HG03025 (cell line): Measurements from ENCODE around the gene EIF5A.
A peak's percentile ranks its signal among the peaks of the same experiment; 100 is the strongest.

Experiments
- ATAC-seq: cut with Tn5 transposase; IDR thresholded peaks from one replicate; pipeline ENCODE4 v1.9.1; 2021; ENCODE audit warnings: mild to moderate bottlenecking, moderate library complexity; ENCODE audit not compliant: unreplicated experiment, low FRiP score

EIF5A gene

DNA sequence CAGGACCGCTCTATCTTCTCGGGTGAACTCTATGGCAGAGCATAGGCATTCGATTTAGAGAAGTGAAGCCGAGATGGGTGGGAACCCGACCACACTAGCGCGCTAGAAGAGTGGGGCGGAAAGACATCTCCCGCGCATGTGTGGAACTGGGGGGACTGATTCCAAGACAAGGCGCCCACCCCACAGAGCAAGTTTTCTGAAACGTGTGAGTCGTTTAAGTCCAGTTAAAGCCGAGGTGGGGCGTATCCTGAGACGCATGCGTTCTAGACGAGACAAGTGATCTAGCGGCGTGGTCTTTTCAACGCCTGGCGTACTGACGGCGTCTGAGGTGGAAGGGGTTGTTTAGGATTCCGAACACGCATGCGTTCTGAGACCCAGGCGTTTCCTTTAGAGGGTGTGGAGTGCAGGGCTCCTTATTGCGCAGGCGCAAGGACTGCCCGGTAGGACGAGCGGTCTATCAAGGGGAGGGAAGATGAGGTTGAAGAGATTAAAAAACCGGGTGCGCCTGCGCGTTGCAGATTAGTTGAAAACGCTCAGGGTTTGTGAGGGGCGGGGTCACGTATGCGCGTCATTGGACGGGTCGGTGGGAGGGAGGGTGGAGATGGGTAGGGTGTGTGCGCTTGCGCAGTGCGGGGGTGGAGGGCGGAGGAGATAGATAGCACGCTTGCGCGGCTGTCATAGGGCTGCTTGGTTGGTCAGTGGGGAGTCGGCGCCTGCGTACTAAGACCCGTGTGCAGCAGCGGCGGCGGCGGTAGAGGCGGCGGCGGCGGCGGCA is at the start of gene EIF5A:
EIF5A (plus strand) TSS at position 718 of the 775 bp plus-strand sequence. CDS start 2,008 bp downstream, outside the sequence.
- peak; percentile 58 for ATAC-seq

DNA sequence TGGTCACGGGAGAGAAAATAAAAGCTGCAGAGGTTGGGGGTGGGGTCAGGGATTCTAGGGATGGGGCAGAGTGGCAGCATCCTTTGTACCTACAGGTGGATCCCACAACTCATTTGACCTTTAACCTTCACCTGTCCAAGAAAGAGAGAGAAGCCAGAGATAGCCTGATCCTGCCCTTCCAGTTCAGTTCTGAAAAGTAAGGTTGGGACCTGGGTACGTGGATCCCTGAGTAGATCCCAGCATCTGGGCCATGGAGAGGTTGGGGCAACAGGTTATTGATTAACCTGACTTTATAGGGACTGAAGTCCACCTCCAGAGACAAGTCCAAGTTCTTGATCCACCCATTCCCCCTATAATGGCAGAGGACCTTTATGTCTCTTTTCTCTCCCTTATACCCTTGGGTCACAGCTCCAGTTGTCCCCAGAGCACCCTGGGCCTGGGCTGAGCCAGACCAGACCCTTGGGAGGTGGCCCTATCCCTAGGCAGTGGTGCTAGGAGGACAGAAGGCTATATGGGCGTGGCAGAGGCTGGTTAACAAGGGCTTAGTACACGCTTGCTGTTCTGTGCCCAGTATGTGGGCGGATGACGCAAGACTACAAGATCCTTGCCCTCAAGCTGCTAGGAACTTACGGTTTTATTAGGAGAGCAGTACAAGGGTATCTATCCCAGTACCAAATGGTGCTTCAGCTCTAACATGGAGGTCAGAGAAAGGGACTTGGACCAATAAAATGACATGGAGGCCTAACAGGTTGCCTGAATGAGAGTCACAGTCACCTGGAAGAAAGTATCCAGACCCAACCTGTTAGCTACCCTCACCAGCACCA is 48.5 kb upstream of the EIF5A start:
- no peak for ATAC-seq

DNA sequence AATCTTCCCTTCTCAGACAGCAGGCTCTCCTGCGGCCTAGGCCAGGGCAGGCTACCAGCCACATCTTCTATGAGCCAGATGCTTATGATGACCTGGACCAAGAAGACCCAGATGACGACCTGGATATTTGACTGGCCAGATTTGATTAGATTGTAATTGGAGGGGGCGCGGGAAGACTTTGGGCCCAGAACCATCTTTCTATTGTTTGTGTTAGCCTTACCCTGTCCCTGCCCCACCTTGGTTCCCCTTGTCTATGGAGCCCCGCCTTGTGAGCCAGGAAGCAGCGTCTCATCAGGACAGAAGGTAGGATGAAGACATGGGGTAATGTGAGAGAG is 47.9 kb upstream of the EIF5A start:
- ATAC-seq: no peak

DNA sequence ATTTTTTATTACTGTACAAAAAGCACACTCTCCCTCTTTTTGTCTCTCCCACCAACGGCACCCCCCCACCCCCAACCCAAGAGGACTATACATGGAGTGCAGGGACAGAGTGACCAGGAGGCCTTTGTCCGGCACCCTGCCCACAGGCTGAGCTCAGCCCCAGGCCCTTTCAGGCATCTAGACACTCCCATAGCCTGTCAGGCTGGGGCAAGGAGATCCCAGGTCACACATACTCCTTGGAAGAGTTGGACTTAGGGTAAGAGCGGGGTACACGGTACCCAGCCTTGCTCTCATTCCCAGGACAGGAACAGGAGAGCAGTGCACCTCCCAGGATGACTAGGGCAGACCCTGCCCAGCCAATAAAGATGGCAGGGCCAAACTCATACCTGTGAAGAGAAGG is 47.3 kb upstream of the EIF5A start:
- ATAC-seq: no peak

DNA sequence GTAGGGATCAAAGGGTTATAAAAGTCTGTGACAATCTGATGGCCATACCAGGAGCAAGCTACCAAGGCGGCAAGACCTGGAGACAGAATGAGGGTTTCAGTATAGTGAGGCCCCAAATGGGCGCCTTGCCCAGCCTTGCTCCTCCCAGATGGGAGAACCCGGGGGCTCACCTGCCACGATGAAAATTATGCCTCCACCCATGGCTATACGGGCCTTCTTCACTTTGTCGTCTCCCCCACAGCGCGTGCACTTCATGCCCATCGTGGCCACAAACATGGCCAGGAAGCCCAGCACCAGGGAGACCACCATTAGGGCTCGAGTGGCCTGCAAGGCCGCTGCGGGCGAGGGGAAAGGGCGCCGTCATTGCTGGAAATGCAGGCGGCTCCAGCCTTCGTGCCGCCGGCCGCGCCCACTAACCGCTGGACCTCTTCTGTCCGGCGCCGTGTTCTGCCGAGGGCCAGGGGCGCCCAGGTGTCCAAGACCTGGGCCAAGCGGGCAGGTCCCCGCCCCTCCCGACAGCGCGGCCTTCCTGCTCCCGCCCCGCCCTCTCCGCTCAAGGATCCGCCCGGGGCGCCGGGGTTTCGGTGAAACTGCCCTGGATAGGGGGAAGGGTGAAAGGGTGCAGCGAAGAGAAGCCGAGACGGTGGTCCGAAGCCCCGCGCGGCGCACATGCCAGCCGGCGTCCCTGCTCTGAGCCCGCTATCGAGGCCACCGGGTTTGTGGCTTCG is 46.6 kb upstream of the EIF5A start:
- ATAC-seq: no peak

DNA sequence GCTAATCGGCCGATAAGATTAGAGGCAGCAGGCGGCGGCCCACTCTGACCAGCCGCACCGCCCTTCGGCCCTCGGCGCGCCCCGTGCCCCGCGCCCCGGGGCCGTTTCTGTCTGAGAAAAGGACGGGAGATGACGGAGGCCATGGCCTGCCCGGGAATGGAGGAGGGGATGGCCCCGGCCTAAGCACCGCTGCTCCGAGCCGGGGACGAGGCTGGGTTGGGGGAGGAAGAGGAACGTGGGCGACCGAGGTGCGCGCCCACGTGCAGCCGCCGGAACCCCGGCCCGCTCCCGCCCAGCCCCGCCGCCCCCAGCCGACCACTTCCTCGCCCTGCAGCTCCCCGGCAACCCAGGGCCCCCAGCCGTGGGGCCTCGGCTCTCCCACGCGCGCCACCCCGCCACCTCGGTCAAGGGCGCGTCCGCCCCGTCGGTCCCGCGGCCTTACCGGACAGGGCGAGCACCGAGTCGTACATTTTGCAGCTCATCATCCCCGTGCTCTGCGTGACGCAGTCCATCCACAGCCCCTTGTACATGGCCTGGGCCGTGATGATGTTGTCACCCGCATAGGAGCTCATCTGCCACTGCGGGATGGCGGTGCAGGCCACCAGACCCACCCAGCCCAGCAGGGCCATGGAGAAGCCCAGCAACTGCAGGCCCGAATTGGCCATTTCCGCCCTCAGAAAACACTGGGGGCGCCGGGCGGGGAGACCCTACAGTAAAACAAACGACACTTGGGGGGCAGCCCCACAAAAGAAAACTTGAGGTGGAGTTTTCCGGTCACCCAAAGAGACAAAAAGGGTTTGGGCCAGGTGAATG is 45.8 kb upstream of the EIF5A start:
- no peak for ATAC-seq

DNA sequence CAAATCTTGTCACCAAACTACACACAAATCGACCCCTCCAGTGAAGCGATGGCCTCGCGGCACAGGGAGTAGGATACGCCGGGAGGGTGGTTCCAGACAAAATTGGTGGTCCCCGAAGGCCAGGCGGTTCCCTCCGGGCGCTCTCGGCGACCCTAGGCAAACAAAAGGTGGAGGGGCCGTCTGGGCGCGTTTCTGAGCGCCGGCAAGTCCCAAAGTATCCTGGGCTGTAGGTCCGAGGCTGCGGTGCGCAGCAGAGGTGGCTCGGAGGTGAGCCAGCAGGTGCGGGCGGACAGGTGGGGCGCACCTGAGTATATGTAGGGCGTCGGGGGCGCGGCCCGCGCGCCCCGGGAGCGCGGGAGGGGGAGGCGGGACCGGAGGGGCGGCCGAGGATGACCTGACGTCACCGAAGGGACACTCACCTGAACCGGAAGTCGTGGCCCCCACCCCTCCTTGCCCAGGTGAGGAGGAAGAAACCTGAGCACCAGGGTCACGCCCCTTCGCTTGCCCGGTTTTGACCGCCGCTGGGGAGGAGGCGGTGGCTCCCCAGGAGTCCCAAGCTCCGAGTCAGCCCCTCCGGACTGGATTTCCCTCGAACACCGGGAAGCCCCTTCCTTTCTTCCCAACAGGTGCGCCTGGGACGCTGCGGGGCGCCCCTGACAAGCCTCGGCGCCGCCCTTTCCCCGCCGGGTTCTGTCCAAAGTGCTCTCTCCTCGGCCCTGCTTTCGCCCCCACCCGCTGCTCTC is 45.1 kb upstream of the EIF5A start, which contains the start of gene CLDN7:
CLDN7 (minus strand) TSS at position 287 of the 743 bp plus-strand sequence. CDS start 435 bp downstream, outside the sequence.
- no peak for ATAC-seq

DNA sequence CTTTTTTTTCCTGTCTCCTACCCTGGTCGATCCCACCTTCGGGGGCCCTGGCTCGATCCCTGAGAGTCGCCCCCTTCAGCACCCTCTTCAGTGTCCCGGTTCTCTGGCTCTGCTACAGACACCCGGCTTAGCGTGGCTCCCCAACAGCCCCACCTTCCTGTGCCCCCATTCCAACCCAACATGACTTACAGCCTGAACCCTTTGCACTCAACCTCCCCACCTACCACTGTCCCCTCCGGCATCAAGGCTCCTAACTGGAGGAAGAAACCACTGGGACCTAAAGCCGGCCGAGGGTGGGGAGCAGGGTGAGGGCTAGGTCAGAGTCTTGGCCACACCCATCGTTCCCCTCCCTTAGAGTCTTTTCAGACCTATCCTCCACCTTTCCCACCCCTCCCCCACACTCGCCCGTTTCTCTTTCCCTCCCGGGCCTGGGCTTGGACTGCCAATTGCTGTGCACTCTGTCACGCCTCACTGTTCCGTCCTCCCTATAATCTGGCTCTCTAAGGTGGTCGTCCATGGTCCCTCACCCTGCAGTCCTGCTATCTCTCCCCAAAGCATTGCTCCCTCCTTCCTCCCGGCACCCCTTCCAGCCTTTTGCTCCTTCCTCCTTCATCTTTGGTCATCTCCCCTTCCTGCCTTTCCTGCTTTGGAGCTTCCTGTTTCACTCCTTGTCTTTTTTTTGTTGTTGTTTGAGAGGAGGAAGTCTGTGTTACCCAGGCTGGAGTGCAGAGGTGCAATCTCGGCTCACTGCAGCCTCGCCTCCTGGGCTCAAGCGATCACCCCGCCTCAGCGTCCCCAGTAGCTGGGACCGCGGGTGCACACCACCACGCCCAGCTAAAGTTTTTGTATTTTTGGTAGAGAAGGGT is 44.3 kb upstream of the EIF5A start:
- no peak for ATAC-seq

DNA sequence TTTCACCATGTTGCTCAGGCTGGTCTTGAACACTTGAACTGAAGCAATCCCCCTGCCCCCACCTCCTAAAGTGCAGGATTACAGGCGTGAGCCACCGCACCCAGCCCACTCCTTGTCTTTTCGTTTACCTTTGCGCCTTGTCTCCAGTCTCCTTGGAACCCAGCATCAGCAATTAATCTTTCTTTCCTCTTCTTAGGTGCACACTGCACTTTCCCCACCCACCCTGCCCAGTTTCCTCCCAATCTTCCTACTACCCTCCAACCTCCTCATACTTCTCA is 43.7 kb upstream of the EIF5A start:
- no peak for ATAC-seq

DNA sequence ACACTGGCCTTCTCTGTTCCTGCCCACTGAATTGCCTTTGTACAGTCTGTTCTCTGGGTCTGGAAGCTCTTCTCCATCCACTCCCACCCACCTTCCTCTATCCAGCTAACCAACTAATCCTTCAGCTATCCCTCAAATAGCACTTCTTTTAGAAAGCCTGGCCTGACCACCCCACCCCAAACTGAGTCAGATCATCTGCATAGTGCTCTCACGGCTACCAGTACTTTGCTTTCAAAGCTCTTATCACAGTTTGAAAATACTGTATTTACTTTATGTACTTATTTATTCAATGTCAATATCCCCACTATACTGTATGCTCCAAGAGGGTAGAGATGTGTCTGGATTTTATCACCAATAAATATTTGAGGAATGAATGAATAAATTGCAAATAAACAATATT is 40.6 kb upstream of the EIF5A start:
- ATAC-seq: no peak

DNA sequence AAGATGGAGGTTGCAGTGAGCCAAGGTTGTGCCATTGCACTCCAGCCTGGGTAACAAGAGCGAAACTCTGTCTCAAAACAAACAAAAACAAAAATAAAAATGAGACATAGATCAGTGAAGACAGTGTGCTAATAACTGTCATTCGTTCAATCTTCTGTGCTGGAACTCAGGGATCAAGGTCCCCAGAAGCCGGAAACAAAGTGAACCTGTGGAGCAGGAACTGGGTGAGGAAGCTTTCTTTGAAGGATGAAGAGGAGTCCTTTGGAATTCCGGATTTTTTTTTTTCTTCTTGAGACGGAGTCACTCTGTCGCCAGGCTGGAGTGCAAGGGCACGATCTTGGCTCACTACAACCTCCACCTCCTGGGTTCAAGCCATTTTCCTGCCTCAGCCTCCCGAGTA is 28.0 kb upstream of the EIF5A start:
- ATAC-seq: no peak

DNA sequence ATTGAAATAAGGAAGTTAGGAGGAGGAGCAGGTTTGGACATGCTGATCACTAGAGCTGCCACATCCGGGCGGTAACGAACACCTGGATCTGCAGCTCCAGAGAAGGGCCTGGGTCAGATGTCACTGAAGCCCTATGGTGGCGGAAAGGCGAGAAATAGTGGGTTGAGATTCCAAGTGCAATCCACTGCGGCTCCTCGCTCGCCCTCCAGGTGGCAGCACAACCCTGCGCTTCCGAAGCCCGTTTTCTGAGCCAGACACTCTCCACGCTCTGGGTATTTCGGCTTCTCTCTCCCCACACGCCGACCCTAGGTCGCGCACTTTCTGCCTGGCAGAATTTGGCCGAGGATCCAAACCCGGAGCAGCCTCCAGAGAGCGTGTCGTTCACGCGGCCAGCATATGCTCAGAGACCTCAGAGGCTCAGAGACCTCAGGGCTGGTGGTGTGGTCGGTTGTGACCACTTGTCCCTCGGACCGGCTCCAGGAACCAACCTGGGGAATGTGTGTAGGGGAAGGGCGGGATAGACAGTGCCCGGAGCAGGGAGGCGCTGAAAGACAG is 26.8 kb upstream of the EIF5A start:
- ATAC-seq: no peak

DNA sequence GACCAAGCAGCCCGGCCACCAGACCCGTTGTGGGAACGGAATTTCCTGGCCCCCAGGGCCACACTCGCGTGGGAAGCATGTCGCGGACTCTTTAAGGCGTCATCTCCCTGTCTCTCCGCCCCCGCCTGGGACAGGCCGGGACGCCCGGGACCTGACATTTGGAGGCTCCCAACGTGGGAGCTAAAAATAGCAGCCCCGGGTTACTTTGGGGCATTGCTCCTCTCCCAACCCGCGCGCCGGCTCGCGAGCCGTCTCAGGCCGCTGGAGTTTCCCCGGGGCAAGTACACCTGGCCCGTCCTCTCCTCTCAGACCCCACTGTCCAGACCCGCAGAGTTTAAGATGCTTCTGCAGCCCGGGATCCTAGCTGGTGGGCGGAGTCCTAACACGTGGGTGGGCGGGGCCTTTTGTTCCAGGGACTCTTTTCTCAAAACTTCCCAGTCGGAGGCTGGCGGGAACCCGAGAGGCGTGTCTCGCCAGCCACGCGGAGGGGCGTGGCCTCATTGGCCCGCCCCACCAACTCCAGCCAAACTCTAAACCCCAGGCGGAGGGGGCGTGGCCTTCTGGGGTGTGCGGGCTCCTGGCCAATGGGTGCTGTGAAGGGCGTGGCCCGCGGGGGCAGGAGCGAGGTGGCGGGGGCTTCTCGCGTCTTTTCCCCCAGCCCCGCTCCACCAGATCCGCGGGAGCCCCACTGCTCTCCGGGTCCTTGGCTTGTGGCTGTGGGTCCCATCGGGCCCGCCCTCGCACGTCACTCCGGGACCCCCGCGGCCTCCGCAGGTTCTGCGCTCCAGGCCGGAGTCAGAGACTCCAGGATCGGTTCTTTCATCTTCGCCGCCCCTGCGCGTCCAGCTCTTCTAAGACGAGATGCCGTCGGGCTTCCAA is 26.1 kb upstream of the EIF5A start, which contains the start of gene SLC2A4:
SLC2A4 (plus strand) TSS at position 645 of the 879 bp plus-strand sequence; CDS start at position 862, 217 bp downstream.
- ATAC-seq: peak; percentile 42

DNA sequence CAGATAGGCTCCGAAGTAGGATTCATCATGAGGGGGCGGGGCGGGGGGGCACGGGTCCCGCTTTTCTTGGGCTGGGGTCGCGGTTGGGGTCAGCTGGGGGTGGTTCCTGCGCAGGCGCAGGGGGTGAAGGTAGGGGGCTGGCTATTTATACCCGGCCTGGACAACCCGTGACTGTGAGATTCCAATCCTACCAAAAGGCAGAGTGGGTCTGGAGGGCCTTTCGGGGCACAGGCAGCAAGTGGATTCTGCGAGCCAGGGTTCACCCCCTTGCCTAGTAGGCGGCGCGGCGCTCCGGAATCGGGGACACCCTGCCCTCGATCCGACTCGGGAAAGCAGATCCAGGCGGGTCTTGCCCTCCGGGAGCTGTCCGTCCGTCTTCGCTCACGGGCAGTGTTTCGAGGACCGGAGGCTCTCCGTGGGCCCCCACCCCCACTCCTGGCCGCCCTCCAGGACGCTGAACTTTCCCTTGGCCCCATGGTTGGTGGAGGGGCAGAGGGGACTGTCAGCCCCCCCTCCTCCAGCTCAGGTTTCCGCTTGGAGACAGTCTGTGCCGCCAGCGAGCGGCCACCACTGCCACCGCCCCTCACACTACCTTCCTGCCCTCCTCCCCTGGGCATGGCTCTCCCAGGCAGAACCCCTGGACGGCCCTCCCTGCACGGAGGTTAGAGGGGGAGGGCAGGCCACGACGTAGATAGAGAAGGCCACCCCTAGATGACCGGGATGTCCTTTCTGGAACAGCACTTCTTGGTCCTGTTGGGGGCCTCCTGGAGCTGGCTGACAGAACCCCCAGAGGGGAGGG is 25.3 kb upstream of the EIF5A start:
- no peak for ATAC-seq

DNA sequence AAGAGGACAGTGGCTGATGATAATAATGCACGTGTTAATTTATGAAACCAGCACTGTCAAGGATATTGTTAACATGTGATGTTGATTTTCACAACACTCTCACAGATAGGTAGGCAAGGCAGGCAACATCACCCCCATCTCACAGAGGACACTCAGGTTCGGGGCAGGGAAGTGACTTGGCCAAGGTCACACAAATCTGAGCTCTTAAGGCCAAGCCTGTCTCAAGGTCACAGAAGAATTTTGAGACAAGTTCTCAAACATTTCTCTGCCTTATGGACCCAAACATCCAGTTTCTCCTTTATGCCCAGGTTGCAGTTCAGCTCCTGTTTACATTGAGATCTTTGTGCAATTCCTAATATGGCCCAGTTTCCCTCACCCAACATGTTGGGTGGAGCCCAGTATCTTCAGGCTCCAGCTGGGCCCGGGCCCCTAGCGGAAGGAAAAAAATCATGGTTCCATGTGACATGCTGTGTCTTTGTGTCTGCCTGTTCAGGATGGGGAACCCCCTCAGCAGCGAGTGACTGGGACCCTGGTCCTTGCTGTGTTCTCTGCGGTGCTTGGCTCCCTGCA is 24.6 kb upstream of the EIF5A start:
- ATAC-seq: no peak

DNA sequence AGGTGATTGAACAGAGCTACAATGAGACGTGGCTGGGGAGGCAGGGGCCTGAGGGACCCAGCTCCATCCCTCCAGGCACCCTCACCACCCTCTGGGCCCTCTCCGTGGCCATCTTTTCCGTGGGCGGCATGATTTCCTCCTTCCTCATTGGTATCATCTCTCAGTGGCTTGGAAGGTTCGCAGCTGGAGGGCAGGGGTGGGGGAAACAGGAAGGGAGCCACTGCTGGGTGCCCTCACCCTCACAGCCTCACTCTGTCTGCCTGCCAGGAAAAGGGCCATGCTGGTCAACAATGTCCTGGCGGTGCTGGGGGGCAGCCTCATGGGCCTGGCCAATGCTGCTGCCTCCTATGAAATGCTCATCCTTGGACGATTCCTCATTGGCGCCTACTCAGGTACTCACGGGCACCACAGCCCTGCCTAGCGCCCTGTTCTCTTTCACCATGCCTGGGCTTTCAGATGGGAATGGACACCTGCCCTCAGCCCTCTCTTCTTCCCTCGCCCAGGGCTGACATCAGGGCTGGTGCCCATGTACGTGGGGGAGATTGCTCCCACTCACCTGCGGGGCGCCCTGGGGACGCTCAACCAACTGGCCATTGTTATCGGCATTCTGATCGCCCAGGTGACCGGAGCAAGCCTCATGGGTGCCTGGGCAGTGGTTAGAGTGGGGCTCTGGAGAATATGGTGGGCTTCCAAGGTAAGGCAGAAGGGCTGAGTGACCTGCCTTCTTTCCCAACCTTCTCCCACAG is 23.8 kb upstream of the EIF5A start:
- ATAC-seq: no peak
